Lung (tissue), 12 donors: Measurements from ENCODE around the gene TOM1L2. TPM values are rescaled to one million over a fixed set of nuclear protein-coding genes. Genes with fewer than 3 reads are reported as not detected.

Source experiments
- ATAC-seq: fragments of 200-7000 bp; cut with Tn5 transposase; one replicate; pipeline ENCODE4 v1.9.1; 2020; ENCODE audit warnings: moderate number of reproducible peaks; ENCODE audit not compliant: insufficient read depth, low FRiP score
- DNase-seq, 3 donors: peaks; one replicate each; pipeline ENCODE4 v3.0.0-alpha.2; 2013 to 2017
- H3K27ac ChIP-seq, 2 donors: one replicate each; pipeline ENCODE4 v1.5.1; 2013; ENCODE audit warnings: mild to moderate bottlenecking in 2 of 2, moderate library complexity in 2 of 2, control low read depth in 1 of 2, inconsistent platforms in 1 of 2, low read depth in 1 of 2, low read length in 1 of 2
- H3K27me3 ChIP-seq, 3 donors: one replicate each; pipeline ENCODE4 v1.5.1; 2013; ENCODE audit warnings: low read length in 2 of 3; ENCODE audit not compliant: control insufficient read depth in 3 of 3, insufficient read depth in 3 of 3
- H3K36me3 ChIP-seq, 4 donors: one replicate each; pipeline ENCODE4 v1.5.1; 2013; ENCODE audit warnings: low read length in 4 of 4, mild to moderate bottlenecking in 1 of 4, moderate library complexity in 1 of 4; ENCODE audit not compliant: control insufficient read depth in 4 of 4, insufficient read depth in 4 of 4
- H3K4me1 ChIP-seq, 5 donors: one replicate each; pipeline ENCODE4 v1.5.1; 2013; ENCODE audit warnings: low read length in 5 of 5, mild to moderate bottlenecking in 2 of 5, moderate library complexity in 1 of 5; ENCODE audit not compliant: control insufficient read depth in 5 of 5, insufficient read depth in 5 of 5
- H3K4me3 ChIP-seq: one replicate; pipeline ENCODE4 v1.5.1; 2013; ENCODE audit warnings: mild to moderate bottlenecking, control low read depth, moderate library complexity
- H3K9ac ChIP-seq, 2 donors: one replicate each; pipeline ENCODE4 v1.5.1; 2013; ENCODE audit warnings: low read length in 2 of 2, control low read depth in 1 of 2; ENCODE audit not compliant: insufficient read depth in 1 of 2
- H3K9me3 ChIP-seq, 4 donors: one replicate each; pipeline ENCODE4 v1.5.1; 2013; ENCODE audit warnings: low read length in 3 of 4, mild to moderate bottlenecking in 1 of 4, moderate library complexity in 1 of 4; ENCODE audit not compliant: control insufficient read depth in 4 of 4, insufficient read depth in 3 of 4
- WGBS, 2 donors: extraction: QIAGEN DNeasy Blood & Tissue Kit; methylation state at CpG; one replicate each; pipeline ENCODE4 v1.1.7; 2013; 5-methylcytosine and 5-hydroxymethylcytosine counted together
- polyA plus RNA-seq, 2 donors: library from polyadenylated mRNA; stranded (reverse); fragments of 200-250 nt; gene quantifications; one replicate each; pipeline ENCODE4 v1.2.1, GENCODE V29; 2013
- total RNA-seq, 2 donors: library from RNA; depleted of rRNA in 1 of 2; stranded (reverse); fragments of >200 nt in 1 of 2; gene quantifications; one replicate each; pipeline ENCODE4 v1.2.1, GENCODE V29; 2014 to 2021
- TF ChIP-seq, protein P1 (sequence below): IDR thresholded peaks from 2 replicates; pipeline ENCODE4 v1.5.1; 2012; ENCODE audit warnings: mild to moderate bottlenecking; ENCODE audit errors: control extremely low read depth, extremely low read depth
- donor health status: control.
- donor health status: control.
- donor health status: Bipolar disorder and iron deficiency.
- donor health status: healthy.
- donor health status: DM: yes; HTN: yes; CAD: no.

Gene TOM1L2
- total and polyA plus RNA-seq, 4 donors = 21.5 to 56.5 (median 35.8) TPM

DNA sequence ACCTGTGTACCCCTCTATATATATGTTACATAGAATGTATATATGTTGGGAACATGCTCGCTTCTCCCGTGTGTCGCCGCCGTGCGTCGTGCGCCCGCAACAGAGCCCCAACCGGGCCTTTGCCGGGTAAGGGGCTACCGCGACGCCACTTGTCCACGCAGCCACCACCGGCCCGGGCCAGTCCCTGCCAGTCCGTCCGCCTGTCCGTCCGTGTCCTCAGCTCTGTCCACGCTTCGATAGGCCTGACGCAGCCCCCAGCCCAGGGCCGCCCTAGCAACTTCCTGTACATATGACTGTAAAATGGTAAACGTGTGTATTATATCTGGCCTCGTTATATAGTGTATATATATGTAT, 161.3 kb downstream of the TOM1L2 start:
- Histone ChIP-seq H3K27me3 (no peaks in the 10 kb centered on the region), H3K9ac (no peak overlapping the region), H3K4me3 (no peak overlapping the region), H3K36me3 (peaks cover 0 to 44% (median 12%) of the 10 kb centered on the region in 4 donors), H3K4me1 (peaks cover 0 to 35% (median 9%) of the 10 kb centered on the region in 5 donors), H3K27ac (no peak overlapping the region), H3K9me3 (no peaks in the 10 kb centered on the region)
- TF ChIP-seq, protein P1, sequence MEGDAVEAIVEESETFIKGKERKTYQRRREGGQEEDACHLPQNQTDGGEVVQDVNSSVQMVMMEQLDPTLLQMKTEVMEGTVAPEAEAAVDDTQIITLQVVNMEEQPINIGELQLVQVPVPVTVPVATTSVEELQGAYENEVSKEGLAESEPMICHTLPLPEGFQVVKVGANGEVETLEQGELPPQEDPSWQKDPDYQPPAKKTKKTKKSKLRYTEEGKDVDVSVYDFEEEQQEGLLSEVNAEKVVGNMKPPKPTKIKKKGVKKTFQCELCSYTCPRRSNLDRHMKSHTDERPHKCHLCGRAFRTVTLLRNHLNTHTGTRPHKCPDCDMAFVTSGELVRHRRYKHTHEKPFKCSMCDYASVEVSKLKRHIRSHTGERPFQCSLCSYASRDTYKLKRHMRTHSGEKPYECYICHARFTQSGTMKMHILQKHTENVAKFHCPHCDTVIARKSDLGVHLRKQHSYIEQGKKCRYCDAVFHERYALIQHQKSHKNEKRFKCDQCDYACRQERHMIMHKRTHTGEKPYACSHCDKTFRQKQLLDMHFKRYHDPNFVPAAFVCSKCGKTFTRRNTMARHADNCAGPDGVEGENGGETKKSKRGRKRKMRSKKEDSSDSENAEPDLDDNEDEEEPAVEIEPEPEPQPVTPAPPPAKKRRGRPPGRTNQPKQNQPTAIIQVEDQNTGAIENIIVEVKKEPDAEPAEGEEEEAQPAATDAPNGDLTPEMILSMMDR = no peak
- DNase-seq (no peak), ATAC-seq (no peak)
- 86 to 89% methylated on average over 27 of the region's 27 CpGs for WGBS, 2 donors

DNA sequence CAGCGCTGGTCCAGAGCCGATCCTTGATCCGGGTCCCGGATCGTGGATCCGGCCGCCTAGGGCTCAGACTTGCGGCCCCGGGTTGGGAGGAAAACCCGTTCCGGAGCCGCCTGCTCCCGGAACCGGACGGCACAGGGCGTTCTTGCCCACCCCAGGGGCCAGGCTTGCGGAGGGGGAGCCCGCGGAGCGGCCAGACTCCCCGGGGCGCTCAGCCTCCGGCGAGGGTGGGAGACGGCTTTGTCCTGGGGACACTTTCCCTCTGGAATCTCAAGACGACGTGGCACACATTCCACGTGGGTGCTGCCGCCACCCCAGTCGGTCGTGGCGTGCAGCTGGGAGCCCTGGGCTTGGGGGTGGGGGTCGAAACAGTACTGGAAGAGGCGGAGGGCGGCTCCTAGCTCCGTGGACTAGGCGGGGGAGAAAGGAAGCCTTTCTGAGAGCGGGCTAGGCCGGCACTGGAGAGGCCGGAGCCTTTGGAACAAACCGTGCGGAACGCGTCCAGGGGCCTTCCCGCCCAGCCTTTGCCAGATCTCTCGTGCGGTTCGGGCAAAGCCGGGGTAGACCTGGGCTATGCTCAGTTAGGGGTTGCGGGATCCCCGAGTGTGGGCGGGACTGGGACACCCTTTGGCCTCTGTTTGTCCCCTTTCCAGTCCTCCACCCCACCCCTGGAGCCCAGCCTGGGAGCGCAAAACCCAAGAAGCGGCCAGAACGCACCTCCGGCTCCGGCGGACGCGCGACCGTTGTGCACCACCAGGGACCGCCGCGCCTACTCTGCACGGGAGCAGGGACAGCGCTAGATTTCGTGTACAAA, 161.9 kb downstream of the TOM1L2 start:
- Histone ChIP-seq H3K27me3 (no peaks in the 10 kb centered on the region), H3K27ac (no peak overlapping the region), H3K4me1 (peaks cover 0 to 35% (median 9%) of the 10 kb centered on the region in 5 donors), H3K9ac (no peak overlapping the region), H3K4me3 (no peak overlapping the region), H3K9me3 (no peaks in the 10 kb centered on the region), H3K36me3 (peaks cover 0 to 42% (median 15%) of the 10 kb centered on the region in 4 donors)
- ATAC-seq (no peak), DNase-seq (peak; percentile 72 to 82 (median 75))
- TF ChIP-seq, protein P1 = no peak
- 73 to 79% methylated on average over 67 to 68 of the region's 68 CpGs for whole genome bisulfite sequencing, 2 donors

DNA sequence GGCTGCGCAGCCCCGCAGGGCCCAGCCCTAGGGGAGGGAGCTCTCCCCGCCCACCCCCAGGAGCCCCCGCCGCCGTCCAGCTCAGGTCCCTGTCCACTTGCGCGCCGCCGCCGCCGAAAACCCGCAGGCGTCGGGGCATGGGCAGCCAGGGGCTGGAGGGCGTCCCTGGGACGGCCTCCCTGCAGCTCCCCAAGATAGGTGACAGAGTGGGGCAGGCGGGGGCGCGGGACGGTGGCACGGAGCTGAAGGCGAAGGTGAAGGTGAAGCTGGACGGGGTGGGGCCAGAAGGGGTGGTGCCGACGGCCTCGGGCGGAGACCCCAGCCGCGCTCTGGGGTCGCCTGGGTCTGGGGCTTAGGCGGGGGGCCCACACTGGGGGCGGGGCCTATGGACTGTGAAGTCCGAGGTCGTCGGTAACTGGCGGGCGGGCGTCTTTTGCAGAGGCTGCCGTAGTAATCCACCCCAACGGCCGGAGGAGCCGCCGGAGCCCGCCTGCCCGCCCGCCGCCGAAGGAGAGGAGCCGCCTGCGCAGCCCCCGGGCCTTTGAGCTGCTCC, 162.6 kb downstream of the TOM1L2 start:
- H3K36me3 ChIP-seq = peaks cover 0 to 39% (median 16%) of the 10 kb centered on the region in 4 donors
- H3K27me3 ChIP-seq = no peaks in the 10 kb centered on the region
- ATAC-seq = no peak
- H3K4me1 ChIP-seq = peaks cover 0 to 35% (median 9%) of the 10 kb centered on the region in 5 donors
- H3K27ac ChIP-seq = no peak overlapping the region
- TF ChIP-seq, protein P1 = no peak
- no peak for DNase-seq
- no peaks in the 10 kb centered on the region for H3K9me3 ChIP-seq
- no peak overlapping the region for H3K4me3 ChIP-seq
- 79 to 83% methylated on average over 46 to 52 of the region's 52 CpGs for WGBS, 2 donors
- no peak overlapping the region for H3K9ac ChIP-seq
